ENCODE data around the gene ZNF575. TPM values are rescaled to one million over a fixed set of nuclear protein-coding genes. Genes with fewer than 3 reads are reported as not detected.
"Not testable (repeated sequence)": the region's sequence is repeated elsewhere in the genome, so short reads cannot be mapped to it uniquely, and the experiment has no call there.

The ZNF575 gene
- total RNA-seq, 4 donors from 2014 or later, result 0.53 to 1.7 (median 1.3) TPM

- DNase-seq, result no peak
- no peaks in the 10 kb centered on the region for H3K27me3 ChIP-seq
- peaks cover 0 to 8% (median 0%) of the 10 kb centered on the region in 4 donors for H3K4me1 ChIP-seq
- no peak overlapping the region for H3K4me3 ChIP-seq
- no peak overlapping the region for H3K27ac ChIP-seq
- H3K36me3 ChIP-seq, result peaks cover 0 to 36% (median 0%) of the 10 kb centered on the region in 3 donors
- TF ChIP-seq POLR2A (IDR thresholded peaks at IDR 0.05), result no peak
- no peaks in the 10 kb centered on the region for H3K9me3 ChIP-seq
These were observed 22.3 kb upstream of the ZNF575 start for GRCh38 chr19:43510713-43511112.

- H3K4me1 ChIP-seq, result peaks cover 0 to 8% (median 0%) of the 10 kb centered on the region in 4 donors
- H3K27ac ChIP-seq, result no peak overlapping the region
- peaks cover 0 to 39% (median 0%) of the 10 kb centered on the region in 3 donors for H3K36me3 ChIP-seq
- no peak for TF ChIP-seq POLR2A (IDR thresholded peaks at IDR 0.05)
- TF ChIP-seq CTCF (IDR thresholded peaks at IDR 0.05), result no peak
- H3K9me3 ChIP-seq, result no peaks in the 10 kb centered on the region
- no peak for DNase-seq
- no peak overlapping the region for H3K4me3 ChIP-seq
- H3K27me3 ChIP-seq, result no peaks in the 10 kb centered on the region
These were observed 21.7 kb upstream of the ZNF575 start for GRCh38 chr19:43511324-43511723.

- H3K4me3 ChIP-seq, H3K27me3 ChIP-seq, DNase-seq, H3K9me3 ChIP-seq, H3K4me1 ChIP-seq, H3K27ac ChIP-seq: not testable (repeated sequence)
- H3K36me3 ChIP-seq, result peaks cover 0 to 40% (median 0%) of the 10 kb centered on the region in 3 donors
These were observed 20.6 kb upstream of the ZNF575 start for GRCh38 chr19:43512399-43512798.

GRCh38 chr19:43518051-43518450 is 14.9 kb upstream of the ZNF575 start:
- TF ChIP-seq POLR2A (IDR thresholded peaks at IDR 0.05), result no peak
- no peak for TF ChIP-seq CTCF (IDR thresholded peaks at IDR 0.05)
- no peak for DNase-seq
- peaks cover 0 to 21% (median 0%) of the 10 kb centered on the region in 3 donors for H3K36me3 ChIP-seq

GRCh38 chr19:43519436-43520088 is 13.4 kb upstream of the ZNF575 start:
- Histone ChIP-seq H3K4me1 (peaks cover 0 to 2% (median 0%) of the 10 kb centered on the region in 4 donors), H3K27me3 (no peaks in the 10 kb centered on the region), H3K9me3 (no peaks in the 10 kb centered on the region), H3K36me3 (peaks cover 0 to 21% (median 0%) of the 10 kb centered on the region in 3 donors), H3K4me3 (no peak overlapping the region), H3K27ac (no peak overlapping the region)
- TF ChIP-seq CTCF (IDR thresholded peaks at IDR 0.05) (peak; percentile 76 to 94 (median 90)), POLR2A (IDR thresholded peaks at IDR 0.05) (no peak)
- DNase-seq, result peak; percentile 69 to 93 (median 81)

More at GRCh38 chr19:43518051-43518450, 14.9 kb upstream of the ZNF575 start:
- H3K27ac ChIP-seq, result no peak overlapping the region
- H3K27me3 ChIP-seq, result no peaks in the 10 kb centered on the region
- no peak overlapping the region for H3K4me3 ChIP-seq
- H3K9me3 ChIP-seq, result no peaks in the 10 kb centered on the region
- H3K4me1 ChIP-seq, result peaks cover 0 to under 1% (median 0%) of the 10 kb centered on the region in 4 donors

GRCh38 chr19:43522929-43523328 is 10.1 kb upstream of the ZNF575 start:
- no peak for DNase-seq
- no peak overlapping the region for H3K4me3 ChIP-seq
- no peaks in the 10 kb centered on the region for H3K27me3 ChIP-seq
- H3K4me1 ChIP-seq, result peaks cover 0 to 15% (median 7%) of the 10 kb centered on the region in 4 donors
- no peaks in the 10 kb centered on the region for H3K9me3 ChIP-seq
- TF ChIP-seq POLR2A (IDR thresholded peaks at IDR 0.05), result no peak
- TF ChIP-seq CTCF (IDR thresholded peaks at IDR 0.05), result no peak
- no peak overlapping the region for H3K27ac ChIP-seq
- peaks cover 0 to 17% (median 0%) of the 10 kb centered on the region in 3 donors for H3K36me3 ChIP-seq

- Histone ChIP-seq H3K36me3 (peaks cover 0 to 17% (median 0%) of the 10 kb centered on the region in 3 donors), H3K4me1 (peaks cover 0 to 18% (median 7%) of the 10 kb centered on the region in 4 donors)
- not testable (repeated sequence) for H3K27me3 ChIP-seq, H3K4me3 ChIP-seq, H3K9me3 ChIP-seq, DNase-seq, H3K27ac ChIP-seq
These were observed 9.3 kb upstream of the ZNF575 start for GRCh38 chr19:43523696-43524095.
